HG02870 (cell line): ENCODE data around the gene PHACTR4.
"Not testable (repeated sequence)": the region's sequence is repeated elsewhere in the genome, so short reads cannot be mapped to it uniquely, and the experiment has no call there.

Experiments used
- ATAC-seq: cut with Tn5 transposase; IDR thresholded peaks from one replicate; pipeline ENCODE4 v1.9.1; 2021; ENCODE audit warnings: mild to moderate bottlenecking, moderate library complexity; ENCODE audit not compliant: unreplicated experiment

The PHACTR4 gene

DNA sequence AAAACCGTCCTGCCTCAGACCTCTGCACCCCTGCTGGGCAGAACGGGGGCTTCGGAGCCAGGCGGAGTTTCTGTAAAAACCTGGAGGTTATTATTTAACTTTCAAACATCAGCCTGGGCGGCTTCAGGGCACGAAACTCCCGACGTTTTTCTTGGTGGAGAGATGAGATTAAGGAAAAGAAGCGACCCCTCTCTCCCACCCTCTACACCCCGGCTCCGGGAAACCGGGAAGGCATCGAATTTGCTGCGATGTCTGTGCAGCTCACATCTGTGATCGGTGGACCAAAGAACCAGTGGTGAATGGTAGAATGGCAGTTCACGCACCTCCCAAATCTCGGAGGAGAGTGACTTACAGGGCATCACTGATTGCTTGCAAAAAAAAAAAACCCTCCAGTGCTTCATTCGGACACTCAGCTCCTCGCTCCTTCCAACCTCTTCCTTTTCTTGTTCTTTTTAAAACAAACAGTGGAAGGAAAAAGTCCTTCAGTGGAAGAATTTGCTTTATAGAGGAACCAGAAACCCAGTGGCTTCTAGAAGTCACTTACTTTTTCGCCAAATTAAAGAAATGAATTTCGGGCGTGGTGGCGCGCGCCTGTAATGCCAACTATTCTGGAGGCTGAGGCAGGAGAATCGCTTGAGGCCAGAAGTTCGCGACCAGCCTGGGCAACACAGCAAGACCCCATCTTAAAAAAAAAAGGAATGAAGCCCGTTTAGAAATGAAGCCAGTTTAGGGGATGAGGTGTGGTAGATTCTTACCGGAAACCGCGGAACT is 884 bp downstream of the PHACTR4 start:
- ATAC-seq, result no peak

DNA sequence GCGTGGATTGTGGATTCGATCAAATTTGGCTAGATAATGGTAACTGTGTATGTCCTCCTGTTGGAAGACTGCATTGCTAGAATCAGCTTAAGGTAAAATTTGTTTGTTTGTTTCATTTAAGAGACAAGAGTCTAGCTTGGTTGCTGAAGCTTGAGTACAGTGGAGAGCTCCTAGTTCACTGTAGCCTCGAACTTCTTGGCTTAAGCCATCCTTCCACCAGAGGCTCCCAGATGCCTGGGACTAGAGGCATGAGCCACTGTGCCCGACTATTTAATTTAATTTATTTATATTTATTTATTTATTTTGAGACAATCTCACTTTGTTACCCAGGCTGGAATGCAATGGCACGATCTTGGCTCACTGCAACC is 1.5 kb downstream of the PHACTR4 start:
- no peak for ATAC-seq

DNA sequence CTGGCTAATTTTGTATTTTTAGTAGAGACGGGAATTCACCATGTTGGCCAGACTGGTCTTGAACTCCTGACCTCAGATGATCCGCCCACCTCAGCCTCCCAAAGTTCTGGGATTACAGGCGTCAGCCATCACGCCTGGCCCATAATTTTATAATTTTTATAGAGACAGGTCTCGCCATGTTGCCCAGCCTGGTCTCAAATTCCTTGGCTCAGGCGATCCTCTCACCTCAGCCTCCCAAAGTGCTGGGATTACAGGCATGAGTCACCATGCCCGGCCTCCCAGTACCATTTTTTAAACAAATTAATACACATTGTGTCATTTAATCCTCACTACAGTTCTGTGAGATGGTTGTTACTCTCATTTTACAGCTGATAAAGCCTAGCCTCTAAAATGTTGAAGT is 3.9 kb downstream of the PHACTR4 start:
- ATAC-seq, result not testable (repeated sequence)

- ATAC-seq, result no peak
Observed at GRCh38 chr1:28374297-28374696, 4.8 kb downstream of the PHACTR4 start.

GRCh38 chr1:28375598-28375997 is 6.1 kb downstream of the PHACTR4 start:
- not testable (repeated sequence) for ATAC-seq

DNA sequence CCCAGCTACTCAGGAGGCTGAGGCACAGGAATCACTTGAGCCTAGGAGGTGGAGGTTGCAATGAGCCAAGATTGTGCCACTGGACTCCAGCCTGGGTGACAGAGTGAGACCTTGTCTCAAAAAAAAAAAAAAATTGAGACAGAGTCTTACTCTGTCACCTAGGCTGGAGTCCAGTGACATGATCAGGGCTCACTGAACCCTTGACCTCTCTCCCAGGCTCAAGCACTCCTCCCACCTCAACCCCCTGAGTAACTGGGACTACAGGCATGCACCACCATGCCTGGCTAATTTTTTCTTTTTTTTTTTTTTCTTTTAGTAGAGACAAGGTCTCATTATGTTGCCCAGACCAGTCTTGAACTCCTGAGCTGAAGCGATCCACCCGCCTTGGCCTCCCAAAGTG is 6.7 kb downstream of the PHACTR4 start:
- ATAC-seq, result not testable (repeated sequence)

DNA sequence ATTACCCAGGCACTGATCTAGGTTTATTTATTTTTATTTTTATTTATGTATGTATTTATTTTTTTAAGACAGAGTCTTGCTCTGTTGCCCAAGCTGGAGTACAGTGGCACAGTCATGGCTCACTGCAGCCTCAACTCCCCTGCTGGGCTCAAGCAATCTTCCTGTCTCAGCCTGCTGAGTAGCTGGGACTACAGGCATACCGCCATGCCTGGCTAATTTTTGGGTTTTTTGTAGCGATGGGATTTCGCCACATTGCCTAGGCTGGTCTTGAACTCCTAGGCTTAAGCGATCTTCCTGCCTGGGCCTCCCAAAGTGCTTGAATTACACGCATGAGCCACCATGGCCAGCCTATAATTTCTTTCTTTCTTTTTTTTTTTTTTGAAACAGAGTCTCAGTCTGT is 9.4 kb downstream of the PHACTR4 start:
- no peak for ATAC-seq

GRCh38 chr1:28380394-28380793 is 10.9 kb downstream of the PHACTR4 start:
- no peak for ATAC-seq

- ATAC-seq, result not testable (repeated sequence)
Observed at GRCh38 chr1:28383785-28384184, 14.2 kb downstream of the PHACTR4 start.

DNA sequence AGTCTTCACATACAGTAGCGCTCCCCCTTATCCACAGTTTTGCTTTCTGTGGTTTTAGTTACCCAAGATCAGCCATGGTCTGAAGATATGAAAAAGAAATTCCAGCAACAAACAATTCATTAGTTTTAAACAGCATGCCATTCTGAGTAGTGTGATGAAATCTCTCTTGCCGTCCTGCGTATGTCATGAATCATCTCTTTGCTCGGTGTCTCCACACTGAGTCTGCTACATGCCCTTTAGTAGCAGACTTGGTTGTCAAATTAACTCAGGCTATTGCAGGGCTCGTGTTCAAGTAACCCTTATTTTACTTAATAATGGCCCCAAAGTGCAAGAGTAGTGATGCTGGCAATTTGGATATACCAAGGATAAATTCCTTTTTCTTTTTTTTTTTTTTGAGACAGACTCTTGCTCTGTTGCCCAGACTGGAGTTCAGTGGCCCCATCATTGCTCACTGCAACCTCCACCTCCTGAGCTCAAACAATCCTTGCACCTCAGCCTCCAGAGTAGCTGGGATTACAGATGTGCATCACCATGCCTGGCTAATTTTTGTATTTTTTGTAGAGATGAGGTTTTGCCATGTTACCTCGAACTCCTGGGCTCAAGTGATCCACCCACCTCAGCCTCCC is 22.6 kb downstream of the PHACTR4 start:
- ATAC-seq, result no peak

- ATAC-seq, result no peak
Observed at GRCh38 chr1:28394136-28394535, 24.6 kb downstream of the PHACTR4 start.

GRCh38 chr1:28395181-28395580 is 25.6 kb downstream of the PHACTR4 start:
- ATAC-seq, result no peak

DNA sequence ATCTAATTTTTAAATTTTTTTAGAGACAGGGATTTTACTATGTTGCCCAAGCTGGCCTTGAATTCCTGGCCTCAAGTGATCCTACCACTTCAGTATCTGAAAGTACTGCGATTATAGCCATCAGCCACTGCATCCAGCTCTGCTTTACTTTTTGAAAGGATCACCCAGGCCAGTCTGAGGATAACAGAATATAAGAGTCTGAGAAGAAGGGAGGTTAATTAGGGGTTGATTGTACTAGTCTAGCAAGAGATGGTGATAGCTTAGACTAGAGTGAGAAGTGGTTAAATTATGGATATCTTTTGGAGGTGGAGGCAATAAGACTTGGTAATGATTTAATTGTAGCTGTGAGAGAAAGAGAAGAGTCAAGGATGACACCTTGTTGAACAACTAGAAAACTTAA is 32.2 kb downstream of the PHACTR4 start:
- no peak for ATAC-seq

DNA sequence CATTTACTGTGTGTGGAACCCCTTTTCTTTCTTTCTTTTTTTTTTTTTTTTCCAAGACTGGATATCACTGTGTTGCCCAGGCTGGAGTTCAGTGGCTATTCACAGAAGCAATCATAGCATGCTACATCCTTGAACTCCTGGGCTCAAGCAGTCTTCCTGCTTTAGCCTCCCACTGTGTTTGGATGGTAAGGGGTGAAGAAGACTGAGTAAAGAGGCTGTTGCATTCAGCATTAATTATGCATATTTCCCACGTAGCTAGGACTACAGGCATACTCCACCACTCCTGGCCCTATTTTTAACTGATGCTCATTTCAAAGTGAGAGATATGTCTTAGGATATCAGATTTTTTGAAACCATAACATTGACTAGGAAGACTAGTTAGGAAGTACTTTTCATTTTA is 39.5 kb downstream of the PHACTR4 start:
- ATAC-seq, result no peak

GRCh38 chr1:28411656-28412055 is 42.1 kb downstream of the PHACTR4 start:
- no peak for ATAC-seq

- ATAC-seq, result no peak
Observed at GRCh38 chr1:28412731-28413130, 43.2 kb downstream of the PHACTR4 start.

DNA sequence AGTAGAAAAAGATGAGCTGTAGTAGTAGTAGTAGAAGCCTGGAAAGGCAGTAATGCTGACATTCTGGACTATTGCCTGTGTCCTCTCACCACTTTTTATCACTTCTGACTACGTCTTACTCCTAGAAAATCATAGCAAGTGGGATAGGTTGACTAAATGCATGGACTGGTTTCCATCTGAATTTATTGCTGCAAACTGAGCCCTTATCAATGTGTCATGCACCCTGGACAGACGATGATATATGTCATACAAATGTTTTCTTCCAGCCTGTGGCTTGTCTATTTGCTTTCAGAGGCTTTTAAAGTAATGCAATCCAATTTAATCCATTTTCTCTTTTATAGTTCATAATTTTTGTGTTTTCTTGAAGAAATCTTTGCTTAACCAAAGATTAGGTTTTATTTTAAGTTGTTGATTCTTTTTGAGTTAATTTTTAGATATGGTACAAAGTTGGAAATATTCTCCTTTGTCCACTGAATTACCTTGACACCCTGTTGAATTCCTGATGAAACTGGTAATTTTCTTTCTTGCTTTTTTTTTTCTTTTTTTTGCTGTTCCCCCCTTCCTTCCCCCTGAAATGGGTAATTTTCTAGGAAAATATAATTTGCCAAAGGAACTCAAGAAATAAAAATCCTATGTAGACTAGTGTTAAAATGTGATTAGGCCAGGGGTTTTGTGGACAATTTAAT is 47.1 kb downstream of the PHACTR4 start:
- ATAC-seq, result no peak

DNA sequence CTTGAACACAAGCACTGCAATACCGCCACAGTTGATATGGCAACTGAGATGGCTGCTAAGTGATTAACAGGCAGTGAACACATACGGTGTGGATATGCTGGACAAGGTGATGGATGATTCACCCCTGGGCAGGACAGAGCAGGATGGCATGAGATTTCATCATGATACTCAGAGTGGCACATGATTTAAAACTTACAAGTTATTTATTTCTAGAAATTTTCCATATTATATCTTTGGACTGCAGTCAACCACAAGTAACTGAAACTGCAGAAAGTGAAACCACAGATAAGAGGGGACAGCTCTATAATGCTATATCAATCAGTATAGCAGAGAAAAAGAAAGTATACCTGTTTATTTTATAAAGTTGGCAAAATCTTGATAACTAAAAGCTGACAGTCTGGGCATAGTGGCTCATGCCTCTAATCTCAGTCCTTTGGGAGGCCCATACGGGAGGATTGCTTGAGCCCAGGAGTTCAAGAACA is 47.9 kb downstream of the PHACTR4 start:
- no peak for ATAC-seq

DNA sequence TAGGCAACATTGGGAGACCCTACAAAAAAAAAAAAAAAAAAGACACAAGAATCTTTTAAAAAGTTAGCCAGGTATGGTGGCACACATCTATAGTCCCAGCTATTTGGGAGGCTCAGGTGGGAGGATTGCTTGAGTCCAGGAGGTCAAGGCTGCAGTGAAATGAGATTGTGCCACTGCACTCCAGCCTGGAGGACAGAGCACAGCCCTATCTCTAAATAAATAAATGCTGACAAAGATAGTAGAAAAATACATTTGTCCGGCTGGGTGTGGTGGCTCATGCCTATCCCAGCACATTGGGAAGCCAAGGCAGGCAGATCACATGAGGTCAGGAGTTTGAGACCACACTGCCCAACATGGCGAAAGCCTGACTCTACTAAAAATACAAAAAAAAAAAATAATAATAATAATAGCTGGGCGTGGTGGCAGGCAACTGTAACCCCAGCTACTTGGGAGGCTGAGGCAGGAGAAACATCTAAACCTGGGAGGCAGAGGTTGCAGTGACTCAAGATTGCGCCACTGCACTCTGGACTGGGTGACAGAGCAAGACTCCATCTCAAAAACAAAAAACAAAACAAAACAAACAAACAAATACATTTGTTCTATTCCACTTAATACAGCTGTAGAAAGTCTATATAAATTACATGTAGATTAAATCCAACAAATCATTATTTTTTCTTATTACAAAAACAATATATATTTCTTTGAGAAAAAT is 48.5 kb downstream of the PHACTR4 start:
- no peak for ATAC-seq

GRCh38 chr1:28421744-28422143 is 52.2 kb downstream of the PHACTR4 start:
- ATAC-seq, result no peak

DNA sequence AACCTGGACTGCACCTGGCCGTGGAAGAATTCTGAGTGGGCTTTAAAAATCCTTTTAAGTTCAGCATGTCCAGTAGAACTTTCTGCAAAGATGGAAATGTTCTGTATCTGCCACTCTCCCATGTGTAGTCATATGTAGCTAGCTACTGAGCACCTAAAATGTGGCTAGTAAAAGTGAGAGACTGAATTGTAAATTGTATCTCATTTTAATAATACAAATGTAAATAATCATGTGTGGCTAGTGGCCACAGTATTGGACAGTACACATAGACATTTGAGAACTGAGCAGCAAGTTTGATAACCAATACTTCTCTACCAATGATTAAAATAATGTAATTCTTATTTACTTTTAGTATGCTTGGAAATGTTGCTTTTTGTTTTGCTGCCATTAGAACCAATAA is 57.3 kb downstream of the PHACTR4 start:
- no peak for ATAC-seq
